Uterus (tissue), 2 donors: ENCODE data around the gene MADCAM1.

Source experiments
- CTCF ChIP-seq, 4 experiments: fragments of 200-600 bp in 2 of 4; fragments of 450-650 bp in 2 of 4; sonication (generic) in 2 of 4; IDR thresholded peaks; one replicate each; pipeline ENCODE4 v1.5.1; 2016 to 2019; ENCODE audit warnings: antibody characterized with exemption in 4 of 4, mild to moderate bottlenecking in 2 of 4, moderate library complexity in 1 of 4
- POLR2A ChIP-seq, 2 donors: fragments of 450-650 bp; IDR thresholded peaks; one replicate each; pipeline ENCODE4 v1.6.1; 2016; ENCODE audit warnings: antibody characterized with exemption in 2 of 2, mild to moderate bottlenecking in 1 of 2, moderate library complexity in 1 of 2

DNA sequence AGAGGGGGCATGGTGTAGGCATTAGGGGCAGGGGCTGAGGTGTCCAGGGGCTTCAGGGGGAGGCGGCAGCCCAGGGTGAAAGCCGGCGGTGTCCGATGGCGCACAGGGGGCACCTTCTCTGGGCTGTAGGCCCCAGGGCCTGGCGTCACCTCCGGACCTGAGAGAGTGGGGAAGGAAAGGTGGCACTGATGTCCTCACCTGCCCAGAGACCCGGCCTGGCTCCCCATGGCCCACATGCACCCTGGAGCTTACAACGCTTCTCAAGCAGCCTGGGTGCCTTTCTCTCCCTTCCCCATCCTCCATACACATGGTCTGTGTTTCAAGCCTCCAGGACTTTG lies 32.1 kb upstream of the MADCAM1 start:
- no peak for TF ChIP-seq CTCF (IDR thresholded peaks at IDR 0.05)
- no peak for TF ChIP-seq POLR2A (IDR thresholded peaks at IDR 0.05)
